Panc1 (cell line): Measurements from ENCODE around the gene ALLC. TPM values are rescaled to one million over a fixed set of nuclear protein-coding genes. Genes with fewer than 3 reads are reported as not detected.

Experiments used
- ATAC-seq: fragments of 200-7000 bp; cut with Tn5 transposase; 2 replicates; pipeline ENCODE4 v1.9.1; 2020; ENCODE audit warnings: mild to moderate bottlenecking, moderate library complexity
- BruUV-seq: library from RNA; stranded (reverse); fragments of 400-500 nt; replicated peaks from 2 replicates; lab custom pipeline; 2021; lab: Mats Ljungman, UMichigan
- CTCF ChIA-PET: fragments of 300-600 bp; sonication (Branson Sonifier 250); formaldehyde crosslinking; loops from one replicate; lab custom pipeline; 2022; ENCODE audit warnings: antibody characterized with exemption; lab: Charles Lee
- POLR2A ChIA-PET: fragments of 300-600 bp; sonication (Branson Sonifier 250); formaldehyde crosslinking; loops from one replicate; lab custom pipeline; 2022; ENCODE audit warnings: antibody characterized with exemption; lab: Charles Lee
- DNase-seq: peaks from one replicate; pipeline ENCODE4 v3.0.0-alpha.2; 2010; ENCODE audit warnings: low read depth, low spot score
- H3K27ac ChIP-seq: 2 replicates; pipeline ENCODE4 v1.5.1; 2011; ENCODE audit warnings: mild to moderate bottlenecking, low read length, inconsistent platforms
- H3K27me3 ChIP-seq: fragments of 200-500 bp; sonication (Bioruptor generic); 2 replicates; pipeline ENCODE4 v1.6.0; 2014; ENCODE audit warnings: low read length, inconsistent platforms; ENCODE audit not compliant: control insufficient read depth, insufficient read depth
- H3K36me3 ChIP-seq: fragments of 200-500 bp; sonication (Bioruptor generic); 2 replicates; pipeline ENCODE4 v1.5.1; 2014; ENCODE audit warnings: inconsistent platforms, mild to moderate bottlenecking, low read length, moderate library complexity; ENCODE audit not compliant: control insufficient read depth, insufficient read depth
- H3K4me1 ChIP-seq: 2 replicates; pipeline ENCODE4 v1.5.1; 2011; ENCODE audit warnings: inconsistent platforms, mild to moderate bottlenecking, low read length, moderate library complexity; ENCODE audit not compliant: control insufficient read depth, insufficient read depth
- H3K4me3 ChIP-seq, 2 experiments: 2 replicates each; pipeline ENCODE4 v1.5.1; 2011 to 2012; ENCODE audit warnings: low read depth in 2 of 2, low read length in 2 of 2, mild to moderate bottlenecking in 2 of 2, inconsistent platforms in 1 of 2, moderate library complexity in 1 of 2
- H3K9me3 ChIP-seq: fragments of 200-500 bp; sonication (Bioruptor generic); 2 replicates; pipeline ENCODE4 v1.5.1; 2014; ENCODE audit warnings: low read depth, mild to moderate bottlenecking, inconsistent platforms, low read length, moderate library complexity; ENCODE audit not compliant: control insufficient read depth, insufficient read depth
- POLR2AphosphoS5 ChIP-seq: IDR thresholded peaks from 2 replicates; pipeline ENCODE4 v1.6.1; 2012; ENCODE audit warnings: mild to moderate bottlenecking, low read depth, low read length, moderate library complexity
- SIN3A ChIP-seq: IDR thresholded peaks from 2 replicates; pipeline ENCODE4 v1.6.1; 2012; ENCODE audit warnings: low read depth, mild to moderate bottlenecking, low read length, moderate library complexity, borderline replicate concordance; ENCODE audit not compliant: insufficient read depth
- TCF7L2 ChIP-seq: IDR thresholded peaks from 2 replicates; pipeline ENCODE4 v1.6.1; 2011; ENCODE audit warnings: mild to moderate bottlenecking, low read depth, low read length, inconsistent platforms
- in situ Hi-C: cut with HindIII; loops from 2 replicates; pipeline ENCODE4 v1.10.0; 2016; ENCODE audit warnings: low sequenced_read_pairs, low pct_unique_long_range_greater_than_20kb
- intact Hi-C: fragments of 100-400 bp; cut with micrococcal nuclease; formaldehyde crosslinking; loops from one replicate; pipeline ENCODE4 v1.10.0; 2022; ENCODE audit not compliant: unreplicated experiment
- total RNA-seq: library from RNA; stranded (reverse); gene quantifications from one replicate; pipeline ENCODE4 v1.2.1, GENCODE V29; 2021; ENCODE audit not compliant: unreplicated experiment
- TF ChIP-seq, protein P1 (sequence below): fragments of 450-650 bp; IDR thresholded peaks from 2 replicates; pipeline ENCODE4 v1.5.1; 2017; ENCODE audit warnings: mild to moderate bottlenecking
- TF ChIP-seq, protein P2 (sequence below), 2 experiments: IDR thresholded peaks; 2 replicates each; pipeline ENCODE4 v1.6.1; 2011 to 2012; ENCODE audit warnings: low read depth in 2 of 2, control low read depth in 1 of 2, low read length in 1 of 2, mild to moderate bottlenecking in 1 of 2, moderate library complexity in 1 of 2; ENCODE audit not compliant: insufficient read depth in 1 of 2

ALLC gene
- total RNA-seq, 1 experiment from 2014 or later, result not detected

DNA sequence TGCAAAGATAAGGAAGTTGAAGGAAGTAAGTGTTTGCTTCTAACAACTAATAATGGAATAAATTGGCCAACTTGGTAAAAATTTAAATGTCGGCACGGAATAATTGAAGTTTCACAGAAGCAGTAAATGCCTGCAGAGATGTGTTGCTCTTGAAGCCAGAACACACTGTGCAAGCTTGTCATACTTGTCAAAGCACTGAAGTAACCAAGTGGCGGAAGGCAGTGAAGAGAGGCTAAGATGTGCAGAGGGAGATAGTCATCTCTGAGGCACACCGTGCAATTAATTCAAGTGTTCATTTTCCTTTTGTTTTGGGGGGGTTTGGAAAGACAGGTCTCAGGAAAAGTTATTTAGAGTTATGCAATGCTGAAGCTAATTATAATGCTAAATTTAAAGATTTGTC is 50.6 kb downstream of the ALLC start:
- peaks cover 10% of the 10 kb centered on the region for H3K27me3 ChIP-seq
- no peaks in the 10 kb centered on the region for H3K4me1 ChIP-seq
- no peak overlapping the region for H3K27ac ChIP-seq
- no peaks in the 10 kb centered on the region for H3K36me3 ChIP-seq
- intact Hi-C loops, result no loop called here
- in situ Hi-C loops, result no loop called here
- H3K4me3 ChIP-seq, result no peak overlapping the region
- no TSS peak for BruUV-seq
- DNase-seq (no peak), ATAC-seq (no peak)
- no peaks in the 10 kb centered on the region for H3K9me3 ChIP-seq
- CTCF ChIA-PET, result no interaction called here
- POLR2A ChIA-PET, result no interaction called here
- TF ChIP-seq, protein P1, sequence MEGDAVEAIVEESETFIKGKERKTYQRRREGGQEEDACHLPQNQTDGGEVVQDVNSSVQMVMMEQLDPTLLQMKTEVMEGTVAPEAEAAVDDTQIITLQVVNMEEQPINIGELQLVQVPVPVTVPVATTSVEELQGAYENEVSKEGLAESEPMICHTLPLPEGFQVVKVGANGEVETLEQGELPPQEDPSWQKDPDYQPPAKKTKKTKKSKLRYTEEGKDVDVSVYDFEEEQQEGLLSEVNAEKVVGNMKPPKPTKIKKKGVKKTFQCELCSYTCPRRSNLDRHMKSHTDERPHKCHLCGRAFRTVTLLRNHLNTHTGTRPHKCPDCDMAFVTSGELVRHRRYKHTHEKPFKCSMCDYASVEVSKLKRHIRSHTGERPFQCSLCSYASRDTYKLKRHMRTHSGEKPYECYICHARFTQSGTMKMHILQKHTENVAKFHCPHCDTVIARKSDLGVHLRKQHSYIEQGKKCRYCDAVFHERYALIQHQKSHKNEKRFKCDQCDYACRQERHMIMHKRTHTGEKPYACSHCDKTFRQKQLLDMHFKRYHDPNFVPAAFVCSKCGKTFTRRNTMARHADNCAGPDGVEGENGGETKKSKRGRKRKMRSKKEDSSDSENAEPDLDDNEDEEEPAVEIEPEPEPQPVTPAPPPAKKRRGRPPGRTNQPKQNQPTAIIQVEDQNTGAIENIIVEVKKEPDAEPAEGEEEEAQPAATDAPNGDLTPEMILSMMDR, result no peak
- TF ChIP-seq, protein P2, sequence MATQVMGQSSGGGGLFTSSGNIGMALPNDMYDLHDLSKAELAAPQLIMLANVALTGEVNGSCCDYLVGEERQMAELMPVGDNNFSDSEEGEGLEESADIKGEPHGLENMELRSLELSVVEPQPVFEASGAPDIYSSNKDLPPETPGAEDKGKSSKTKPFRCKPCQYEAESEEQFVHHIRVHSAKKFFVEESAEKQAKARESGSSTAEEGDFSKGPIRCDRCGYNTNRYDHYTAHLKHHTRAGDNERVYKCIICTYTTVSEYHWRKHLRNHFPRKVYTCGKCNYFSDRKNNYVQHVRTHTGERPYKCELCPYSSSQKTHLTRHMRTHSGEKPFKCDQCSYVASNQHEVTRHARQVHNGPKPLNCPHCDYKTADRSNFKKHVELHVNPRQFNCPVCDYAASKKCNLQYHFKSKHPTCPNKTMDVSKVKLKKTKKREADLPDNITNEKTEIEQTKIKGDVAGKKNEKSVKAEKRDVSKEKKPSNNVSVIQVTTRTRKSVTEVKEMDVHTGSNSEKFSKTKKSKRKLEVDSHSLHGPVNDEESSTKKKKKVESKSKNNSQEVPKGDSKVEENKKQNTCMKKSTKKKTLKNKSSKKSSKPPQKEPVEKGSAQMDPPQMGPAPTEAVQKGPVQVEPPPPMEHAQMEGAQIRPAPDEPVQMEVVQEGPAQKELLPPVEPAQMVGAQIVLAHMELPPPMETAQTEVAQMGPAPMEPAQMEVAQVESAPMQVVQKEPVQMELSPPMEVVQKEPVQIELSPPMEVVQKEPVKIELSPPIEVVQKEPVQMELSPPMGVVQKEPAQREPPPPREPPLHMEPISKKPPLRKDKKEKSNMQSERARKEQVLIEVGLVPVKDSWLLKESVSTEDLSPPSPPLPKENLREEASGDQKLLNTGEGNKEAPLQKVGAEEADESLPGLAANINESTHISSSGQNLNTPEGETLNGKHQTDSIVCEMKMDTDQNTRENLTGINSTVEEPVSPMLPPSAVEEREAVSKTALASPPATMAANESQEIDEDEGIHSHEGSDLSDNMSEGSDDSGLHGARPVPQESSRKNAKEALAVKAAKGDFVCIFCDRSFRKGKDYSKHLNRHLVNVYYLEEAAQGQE (IDR thresholded peaks at IDR 0.05; ENCODE audit: insufficient read depth in 1 of 2, low read depth in 2 of 2, low read length in 1 of 2), result no peak
- TF ChIP-seq POLR2AphosphoS5, result no peak
- TF ChIP-seq SIN3A, result no peak
- no peak for TF ChIP-seq TCF7L2

DNA sequence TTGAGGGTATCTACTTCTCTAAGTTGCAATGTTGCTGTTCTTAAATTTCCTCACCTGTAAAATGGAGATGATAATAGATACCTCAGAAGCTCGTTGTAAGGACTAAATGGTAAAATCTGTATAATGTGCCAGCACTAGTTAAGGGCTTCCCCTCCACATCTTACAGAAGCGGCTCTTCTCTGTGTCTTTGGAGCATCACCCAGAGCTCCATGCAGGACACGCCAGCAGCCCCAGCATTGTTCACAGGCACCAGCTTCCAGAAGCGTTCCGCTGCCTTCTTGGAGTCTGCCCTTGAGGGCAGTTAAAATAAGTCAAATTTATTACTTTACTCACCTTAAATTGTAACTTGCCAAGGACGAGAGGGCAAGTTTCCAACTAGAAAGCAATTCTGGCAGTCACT is 51.2 kb downstream of the ALLC start:
- ChIA-PET CTCF (no interaction called here), POLR2A (no interaction called here)
- TF ChIP-seq POLR2AphosphoS5 (no peak), TCF7L2 (no peak), SIN3A (no peak)
- TF ChIP-seq, protein P1, result no peak
- TF ChIP-seq, protein P2 (IDR thresholded peaks at IDR 0.05; ENCODE audit: insufficient read depth in 1 of 2, low read depth in 2 of 2, low read length in 1 of 2), result no peak
- intact Hi-C loops, result no loop called here
- no peak for DNase-seq
- no peaks in the 10 kb centered on the region for H3K4me1 ChIP-seq
- peaks cover 10% of the 10 kb centered on the region for H3K27me3 ChIP-seq
- in situ Hi-C loops, result no loop called here
- no TSS peak for BruUV-seq
- ATAC-seq, result no peak
- H3K27ac ChIP-seq, result no peak overlapping the region
- H3K4me3 ChIP-seq, result no peak overlapping the region
- no peaks in the 10 kb centered on the region for H3K36me3 ChIP-seq
- no peaks in the 10 kb centered on the region for H3K9me3 ChIP-seq
